PC-3 (cell line): ENCODE measurements around the gene PRKRIP1. TPM values are rescaled to one million over a fixed set of nuclear protein-coding genes. Genes with fewer than 3 reads are reported as not detected.

Experiments
- ATAC-seq: fragments of 200-7000 bp; cut with Tn5 transposase; 2 replicates; pipeline ENCODE4 v1.9.1; 2020; ENCODE audit warnings: mild to moderate bottlenecking, moderate library complexity
- BruUV-seq: library from RNA; stranded (reverse); fragments of 400-500 nt; replicated peaks from 2 replicates; lab custom pipeline; 2021; lab: Mats Ljungman, UMichigan
- CTCF ChIA-PET: fragments of 300-600 bp; sonication (Branson Sonifier 250); formaldehyde crosslinking; loops from one replicate; lab custom pipeline; 2022; ENCODE audit warnings: antibody characterized with exemption; lab: Charles Lee
- POLR2A ChIA-PET: fragments of 300-600 bp; sonication (Branson Sonifier 250); formaldehyde crosslinking; loops from one replicate; lab custom pipeline; 2022; ENCODE audit warnings: antibody characterized with exemption; ENCODE audit not compliant: unreplicated experiment; lab: Charles Lee
- DNase-seq: peaks from one replicate; pipeline ENCODE4 v3.0.0-alpha.2; 2015
- H2AFZ ChIP-seq: fragments of 300-600 bp; sonication (generic); 2 replicates; pipeline ENCODE4 v1.6.0; 2016; ENCODE audit warnings: antibody characterized with exemption, low read length
- H3F3A ChIP-seq: fragments of 300-600 bp; sonication (generic); one replicate; pipeline ENCODE4 v1.6.0; 2017; ENCODE audit warnings: antibody characterized with exemption, low read length, control low read depth, mild to moderate bottlenecking; ENCODE audit not compliant: unreplicated experiment
- H3K27ac ChIP-seq: fragments of 300-600 bp; sonication (generic); 2 replicates; pipeline ENCODE4 v1.5.1; 2016; ENCODE audit warnings: mild to moderate bottlenecking, low read length
- H3K27me3 ChIP-seq: fragments of 300-600 bp; sonication (generic); 2 replicates; pipeline ENCODE4 v1.6.1; 2016; ENCODE audit warnings: low read length, mixed read lengths
- H3K36me3 ChIP-seq: fragments of 300-600 bp; sonication (generic); 2 replicates; pipeline ENCODE4 v1.6.1; 2016; ENCODE audit warnings: low read depth, mixed run types, low read length, mixed read lengths
- H3K4me1 ChIP-seq: fragments of 300-600 bp; sonication (generic); 2 replicates; pipeline ENCODE4 v1.5.1; 2016; ENCODE audit warnings: low read length; ENCODE audit not compliant: insufficient read depth
- H3K4me2 ChIP-seq: fragments of 300-600 bp; sonication (generic); 2 replicates; pipeline ENCODE4 v1.6.0; 2016; ENCODE audit warnings: low read length
- H3K4me3 ChIP-seq: fragments of 300-600 bp; sonication (generic); 2 replicates; pipeline ENCODE4 v1.5.1; 2016; ENCODE audit warnings: mild to moderate bottlenecking, low read length, mixed read lengths
- H3K79me2 ChIP-seq: fragments of 300-600 bp; sonication (generic); 2 replicates; pipeline ENCODE4 v1.6.1; 2017; ENCODE audit warnings: low read length, mixed read lengths
- H3K9ac ChIP-seq: fragments of 300-600 bp; sonication (generic); 2 replicates; pipeline ENCODE4 v1.6.0; 2016; ENCODE audit warnings: mild to moderate bottlenecking, low read length
- H3K9me2 ChIP-seq: fragments of 300-600 bp; sonication (generic); replicated peaks from 2 replicates; pipeline ENCODE4 v1.6.1; 2016; ENCODE audit warnings: mixed run types, low read length, mixed read lengths
- H3K9me3 ChIP-seq: fragments of 300-600 bp; sonication (generic); 2 replicates; pipeline ENCODE4 v1.6.1; 2016; ENCODE audit warnings: low read length, mixed read lengths
- H4K20me1 ChIP-seq: fragments of 300-600 bp; sonication (generic); 2 replicates; pipeline ENCODE4 v1.6.1; 2016; ENCODE audit warnings: low read length, mixed read lengths
- EZH2 ChIP-seq: fragments of 300-600 bp; sonication (generic); IDR thresholded peaks from one replicate; pipeline ENCODE4 v1.6.1; 2017; ENCODE audit warnings: antibody characterized with exemption, mild to moderate bottlenecking, low read length; ENCODE audit not compliant: unreplicated experiment
- EZH2phosphoT487 ChIP-seq: fragments of 300-600 bp; sonication (generic); IDR thresholded peaks from 2 replicates; pipeline ENCODE4 v1.6.1; 2018; ENCODE audit warnings: mild to moderate bottlenecking, antibody characterized with exemption, low read length, borderline replicate concordance
- intact Hi-C: fragments of 100-400 bp; cut with micrococcal nuclease; formaldehyde crosslinking; loops from 2 replicates; pipeline ENCODE4 v1.9.0; 2023
- total RNA-seq: library from RNA; depleted of rRNA; stranded (reverse); fragments of >200 nt; gene quantifications from 2 replicates; pipeline ENCODE4 v1.2.3, GENCODE V29; 2014
- TF ChIP-seq, protein P1 (sequence below): fragments of 300-600 bp; sonication (generic); conservative IDR thresholded peaks from 2 replicates; pipeline ENCODE4 v1.5.1; 2017; ENCODE audit warnings: antibody characterized with exemption, low read depth, mild to moderate bottlenecking, low read length

PRKRIP1 gene
- total RNA-seq, 1 experiment from 2014 or later = 28.9 TPM

DNA sequence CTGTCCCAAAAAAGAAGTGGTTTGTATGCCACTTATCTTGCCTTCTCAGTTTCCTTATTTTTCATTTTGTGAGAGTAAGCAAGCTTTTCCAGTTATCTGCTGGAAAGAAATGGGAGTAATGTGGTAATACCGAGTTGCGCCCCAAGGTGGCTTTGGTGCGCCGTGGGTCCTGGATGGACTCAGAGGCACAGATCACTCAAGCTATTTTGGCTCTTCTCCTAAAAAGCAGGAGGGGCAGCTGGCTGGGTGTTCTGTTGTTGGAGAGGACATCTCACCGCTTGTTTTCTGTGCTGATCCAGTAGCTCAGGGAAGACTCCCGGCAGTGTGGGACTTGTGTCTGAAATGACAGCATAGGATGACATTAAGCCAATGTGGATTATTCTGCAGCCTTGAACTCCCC is 16.4 kb downstream of the PRKRIP1 start:
- Histone ChIP-seq H3K27me3 (no peaks in the 10 kb centered on the region), H3K4me3 (no peak overlapping the region), H3K9ac (no peak overlapping the region), H4K20me1 (no peaks in the 10 kb centered on the region), H3K9me3 (no peaks in the 10 kb centered on the region), H3K4me2 (no peak overlapping the region), H2AFZ (no peak overlapping the region), H3F3A (no peaks in the 10 kb centered on the region), H3K9me2 (no peaks in the 10 kb centered on the region), H3K4me1 (no peaks in the 10 kb centered on the region), H3K27ac (no peak overlapping the region), H3K79me2 (no peaks in the 10 kb centered on the region), H3K36me3 (peaks cover 46% of the 10 kb centered on the region)
- TF ChIP-seq EZH2 (no peak), EZH2phosphoT487 (no peak)
- TF ChIP-seq, protein P1, sequence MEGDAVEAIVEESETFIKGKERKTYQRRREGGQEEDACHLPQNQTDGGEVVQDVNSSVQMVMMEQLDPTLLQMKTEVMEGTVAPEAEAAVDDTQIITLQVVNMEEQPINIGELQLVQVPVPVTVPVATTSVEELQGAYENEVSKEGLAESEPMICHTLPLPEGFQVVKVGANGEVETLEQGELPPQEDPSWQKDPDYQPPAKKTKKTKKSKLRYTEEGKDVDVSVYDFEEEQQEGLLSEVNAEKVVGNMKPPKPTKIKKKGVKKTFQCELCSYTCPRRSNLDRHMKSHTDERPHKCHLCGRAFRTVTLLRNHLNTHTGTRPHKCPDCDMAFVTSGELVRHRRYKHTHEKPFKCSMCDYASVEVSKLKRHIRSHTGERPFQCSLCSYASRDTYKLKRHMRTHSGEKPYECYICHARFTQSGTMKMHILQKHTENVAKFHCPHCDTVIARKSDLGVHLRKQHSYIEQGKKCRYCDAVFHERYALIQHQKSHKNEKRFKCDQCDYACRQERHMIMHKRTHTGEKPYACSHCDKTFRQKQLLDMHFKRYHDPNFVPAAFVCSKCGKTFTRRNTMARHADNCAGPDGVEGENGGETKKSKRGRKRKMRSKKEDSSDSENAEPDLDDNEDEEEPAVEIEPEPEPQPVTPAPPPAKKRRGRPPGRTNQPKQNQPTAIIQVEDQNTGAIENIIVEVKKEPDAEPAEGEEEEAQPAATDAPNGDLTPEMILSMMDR = peak; percentile 55
- ChIA-PET POLR2A (interaction anchor here (0.6 to 0.7 kb wide), 2 partner anchors 28 to 157 kb away, joined by 3 to 5 read pairs; no protein-coding TSS in a partner anchor), CTCF (interaction anchor here (0.6 kb wide), 1 partner anchor 11 kb away, joined by 3 read pairs; no protein-coding TSS in a partner anchor)
- BruUV-seq = no TSS peak
- intact Hi-C loops = loop anchor here (5.0 kb wide), 1 partner anchor 40 kb away; no protein-coding TSS in a partner anchor
- ATAC-seq (peak; percentile 83), DNase-seq (peak; percentile 43)

DNA sequence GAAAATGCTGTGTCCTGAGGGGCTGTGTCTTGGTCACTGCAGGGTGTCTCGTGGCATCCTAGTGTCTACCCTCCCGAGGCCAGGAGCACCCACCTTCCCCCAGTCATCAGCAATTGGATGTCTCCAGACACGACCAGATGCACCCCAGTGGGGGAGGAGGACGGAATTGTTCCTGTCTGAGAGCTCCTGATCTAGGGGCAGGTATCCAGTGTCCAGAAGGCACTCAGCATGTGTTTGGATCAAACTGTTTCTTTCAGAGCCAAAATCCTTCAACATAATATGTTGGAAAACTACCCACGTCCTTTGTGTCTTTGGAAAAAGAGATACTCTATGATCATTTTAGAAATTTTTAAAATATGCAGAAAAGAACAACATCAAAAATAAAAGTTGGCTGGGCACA is 16.9 kb downstream of the PRKRIP1 start:
- TF ChIP-seq EZH2phosphoT487 = no peak
- TF ChIP-seq, protein P1 = no peak
- no peak for TF ChIP-seq EZH2
- no peaks in the 10 kb centered on the region for H3K27me3 ChIP-seq
- peaks cover 40% of the 10 kb centered on the region for H3K36me3 ChIP-seq
- H3K9me2 ChIP-seq = no peaks in the 10 kb centered on the region
- no peaks in the 10 kb centered on the region for H3K9me3 ChIP-seq
- no peaks in the 10 kb centered on the region for H3K4me1 ChIP-seq
- ATAC-seq = no peak
- H4K20me1 ChIP-seq = no peaks in the 10 kb centered on the region
- no peak overlapping the region for H2AFZ ChIP-seq
- no peak overlapping the region for H3K9ac ChIP-seq
- H3K79me2 ChIP-seq = no peaks in the 10 kb centered on the region
- no peak overlapping the region for H3K4me2 ChIP-seq
- BruUV-seq = no TSS peak
- DNase-seq = no peak
- no peak overlapping the region for H3K27ac ChIP-seq
- intact Hi-C loops = loop anchor here (5.0 kb wide), 1 partner anchor 39 kb away; no protein-coding TSS in a partner anchor
- no peak overlapping the region for H3K4me3 ChIP-seq
- no peaks in the 10 kb centered on the region for H3F3A ChIP-seq
- POLR2A ChIA-PET = interaction anchor here (0.7 kb wide), 1 partner anchor 27 kb away, joined by 3 read pairs; no protein-coding TSS in a partner anchor
- CTCF ChIA-PET = interaction anchor here (0.6 kb wide), 1 partner anchor 12 kb away, joined by 3 read pairs; no protein-coding TSS in a partner anchor

DNA sequence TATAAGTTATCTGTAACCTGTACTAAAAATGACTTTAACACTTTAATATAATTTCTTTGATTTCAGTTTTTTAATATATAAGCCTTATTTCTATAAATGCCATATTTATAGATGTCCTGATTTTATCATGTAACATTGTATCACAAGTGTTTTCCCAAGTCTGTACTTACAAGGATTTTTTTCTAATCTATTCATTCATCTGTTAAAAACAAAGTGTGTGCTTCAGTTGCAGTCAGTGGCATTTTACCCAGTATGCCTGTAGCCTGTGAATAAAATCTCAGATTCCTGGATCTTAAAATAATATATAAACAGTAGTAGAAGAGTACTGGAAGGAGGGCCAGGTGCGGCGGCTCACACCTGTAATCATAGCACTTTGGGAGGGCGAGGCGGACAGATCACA is 17.4 kb downstream of the PRKRIP1 start:
- no peak for TF ChIP-seq EZH2
- TF ChIP-seq EZH2phosphoT487 = no peak
- TF ChIP-seq, protein P1 = no peak
- DNase-seq (no peak), ATAC-seq (no peak)
- Histone ChIP-seq H2AFZ (no peak overlapping the region), H3K27ac (no peak overlapping the region), H3K9ac (no peak overlapping the region), H3K79me2 (no peaks in the 10 kb centered on the region), H3K4me1 (no peaks in the 10 kb centered on the region), H3K4me2 (no peak overlapping the region), H3K4me3 (no peak overlapping the region), H3K9me3 (no peaks in the 10 kb centered on the region), H4K20me1 (no peaks in the 10 kb centered on the region), H3K36me3 (peaks cover 38% of the 10 kb centered on the region), H3F3A (no peaks in the 10 kb centered on the region), H3K9me2 (no peaks in the 10 kb centered on the region), H3K27me3 (no peaks in the 10 kb centered on the region)
- ChIA-PET POLR2A (no interaction called here), CTCF (no interaction called here)
- intact Hi-C loops = loop anchor here (5.0 kb wide), 1 partner anchor 39 kb away; no protein-coding TSS in a partner anchor
- BruUV-seq = no TSS peak
